Measurements from ENCODE around the gene CCSER1.
"Not testable (repeated sequence)": the region's sequence is repeated elsewhere in the genome, so short reads cannot be mapped to it uniquely, and the experiment has no call there.

Gene CCSER1

DNA sequence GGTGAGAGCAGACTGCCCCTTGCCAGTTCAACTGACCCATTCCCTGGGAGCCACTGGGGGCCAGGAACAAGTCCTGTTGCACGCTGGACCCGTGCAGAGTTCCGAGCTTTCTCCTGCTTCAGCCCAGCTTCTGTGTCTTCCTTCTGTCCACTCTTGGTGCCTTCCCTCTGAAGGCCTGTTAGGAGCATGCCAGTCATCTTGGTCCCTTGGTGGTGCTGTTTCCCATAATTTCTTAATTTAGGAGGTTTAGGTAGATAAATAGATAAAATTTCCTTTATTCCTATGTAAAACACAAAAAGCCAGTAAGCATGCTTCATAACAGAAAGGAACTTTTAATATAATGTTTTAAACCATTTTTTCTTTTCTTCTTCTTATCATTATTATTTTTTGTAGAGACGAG, 672.7 kb downstream of the CCSER1 start:
- TF ChIP-seq, protein P1, sequence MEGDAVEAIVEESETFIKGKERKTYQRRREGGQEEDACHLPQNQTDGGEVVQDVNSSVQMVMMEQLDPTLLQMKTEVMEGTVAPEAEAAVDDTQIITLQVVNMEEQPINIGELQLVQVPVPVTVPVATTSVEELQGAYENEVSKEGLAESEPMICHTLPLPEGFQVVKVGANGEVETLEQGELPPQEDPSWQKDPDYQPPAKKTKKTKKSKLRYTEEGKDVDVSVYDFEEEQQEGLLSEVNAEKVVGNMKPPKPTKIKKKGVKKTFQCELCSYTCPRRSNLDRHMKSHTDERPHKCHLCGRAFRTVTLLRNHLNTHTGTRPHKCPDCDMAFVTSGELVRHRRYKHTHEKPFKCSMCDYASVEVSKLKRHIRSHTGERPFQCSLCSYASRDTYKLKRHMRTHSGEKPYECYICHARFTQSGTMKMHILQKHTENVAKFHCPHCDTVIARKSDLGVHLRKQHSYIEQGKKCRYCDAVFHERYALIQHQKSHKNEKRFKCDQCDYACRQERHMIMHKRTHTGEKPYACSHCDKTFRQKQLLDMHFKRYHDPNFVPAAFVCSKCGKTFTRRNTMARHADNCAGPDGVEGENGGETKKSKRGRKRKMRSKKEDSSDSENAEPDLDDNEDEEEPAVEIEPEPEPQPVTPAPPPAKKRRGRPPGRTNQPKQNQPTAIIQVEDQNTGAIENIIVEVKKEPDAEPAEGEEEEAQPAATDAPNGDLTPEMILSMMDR (IDR thresholded peaks at IDR 0.05; ENCODE audit: borderline replicate concordance, insufficient read depth, low read depth, low read length), result no peak
- H3K4me3 ChIP-seq (ENCODE audit: low read depth, low read length), result no peak overlapping the region

DNA sequence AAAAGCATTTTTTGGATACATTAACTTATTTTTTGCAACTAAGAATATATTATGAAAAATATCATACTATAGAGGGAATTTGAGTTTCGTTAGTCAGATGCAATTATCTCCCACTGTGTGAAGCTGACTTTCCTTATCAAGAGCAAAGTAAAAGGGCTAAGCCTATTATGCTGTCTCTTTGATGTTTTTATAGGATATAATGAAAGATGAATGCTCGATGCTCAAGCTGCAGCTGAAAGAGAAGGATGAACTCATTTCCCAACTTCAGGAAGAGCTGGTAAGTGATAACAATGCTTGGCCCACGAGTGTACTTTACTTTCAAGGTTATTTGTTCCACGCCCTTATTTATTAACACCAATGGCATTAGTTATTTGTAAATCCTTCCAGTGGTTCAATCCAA, 688.4 kb downstream of the CCSER1 start:
- no peak overlapping the region for H3K4me3 ChIP-seq (ENCODE audit: low read depth, low read length)
- TF ChIP-seq, protein P1 (IDR thresholded peaks at IDR 0.05; ENCODE audit: borderline replicate concordance, insufficient read depth, low read depth, low read length), result no peak

DNA sequence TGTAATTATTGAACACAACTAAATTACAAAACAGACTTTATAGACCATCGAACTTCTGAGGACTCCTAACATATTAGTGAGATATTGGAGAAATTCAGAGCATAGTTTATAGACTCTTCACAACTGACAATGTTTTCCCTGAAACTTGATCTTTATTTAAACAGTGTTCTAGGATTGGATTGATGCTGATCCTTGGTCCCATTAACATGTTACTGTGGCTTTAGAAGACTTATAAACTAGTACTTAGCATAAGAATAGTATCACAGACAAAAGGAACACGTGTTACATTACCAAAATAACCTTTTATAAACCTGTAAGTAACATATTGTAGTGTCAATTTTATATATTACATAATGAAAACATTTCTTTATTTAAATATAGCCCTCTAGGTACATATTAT, 689.6 kb downstream of the CCSER1 start:
- TF ChIP-seq, protein P1 (IDR thresholded peaks at IDR 0.05; ENCODE audit: borderline replicate concordance, insufficient read depth, low read depth, low read length), result no peak
- no peak overlapping the region for H3K4me3 ChIP-seq (ENCODE audit: low read depth, low read length)

DNA sequence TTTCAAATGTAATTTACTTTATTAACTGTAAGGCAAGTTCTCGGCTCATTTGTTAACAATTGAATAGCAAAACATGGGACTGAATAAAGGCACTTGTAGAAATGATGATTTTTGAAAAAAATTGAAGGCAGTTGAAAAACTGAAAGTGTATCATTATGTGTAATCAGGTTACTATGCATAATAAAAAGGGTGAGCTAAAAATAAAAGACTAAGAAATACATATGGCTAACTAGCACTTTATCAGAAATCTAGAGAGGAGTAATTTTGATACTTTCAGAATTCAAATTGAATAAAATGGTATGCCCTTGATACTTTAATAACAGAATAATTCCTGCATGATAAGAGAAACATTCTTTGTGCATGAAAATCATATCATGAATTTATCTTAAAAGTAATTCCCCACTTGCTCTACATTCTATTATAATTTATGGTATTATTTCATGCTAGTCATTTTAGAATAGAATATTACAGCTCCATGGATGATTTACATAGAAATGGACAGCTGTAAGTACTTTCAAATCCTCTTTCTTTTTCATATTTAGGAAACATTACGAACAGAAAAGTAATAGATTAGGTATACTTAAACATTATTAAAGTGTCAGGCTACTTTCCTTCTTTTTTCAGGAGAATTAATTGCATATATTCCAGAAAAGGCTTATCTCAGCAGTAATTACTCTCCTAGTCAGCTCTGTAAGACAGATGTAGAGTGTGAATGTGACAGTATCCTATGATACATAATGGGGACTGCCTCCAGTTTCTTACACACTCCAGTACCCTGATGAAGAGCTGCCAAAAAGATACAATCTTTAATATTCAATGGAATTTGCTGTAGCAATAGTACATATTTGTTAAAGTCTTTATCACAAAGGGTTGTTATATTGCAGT, 697.3 kb downstream of the CCSER1 start:
- no peak overlapping the region for H3K4me3 ChIP-seq (ENCODE audit: low read depth, low read length)
- TF ChIP-seq, protein P1 (IDR thresholded peaks at IDR 0.05; ENCODE audit: borderline replicate concordance, insufficient read depth, low read depth, low read length), result no peak

DNA sequence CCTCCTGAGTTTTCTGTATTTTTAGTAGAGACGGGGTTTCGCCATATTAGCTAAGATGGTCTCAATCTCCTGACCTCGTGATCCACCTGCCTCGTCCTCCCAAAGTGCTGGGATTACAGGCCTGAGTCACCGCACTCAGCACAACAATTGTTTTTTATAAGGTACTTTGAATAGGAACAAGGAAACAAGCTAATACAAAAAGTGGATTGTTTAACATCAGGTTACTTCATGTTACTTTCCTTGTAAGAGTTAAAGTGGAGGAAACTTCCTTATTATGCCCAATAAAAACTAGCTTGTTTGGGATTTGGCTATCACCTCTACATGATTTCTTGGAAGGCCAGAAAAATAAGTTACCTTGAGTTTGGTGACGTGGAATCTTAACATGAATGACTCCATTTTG, 698.7 kb downstream of the CCSER1 start:
- H3K4me3 ChIP-seq (ENCODE audit: low read depth, low read length), result no peak overlapping the region
- TF ChIP-seq, protein P1 (IDR thresholded peaks at IDR 0.05; ENCODE audit: borderline replicate concordance, insufficient read depth, low read depth, low read length), result no peak

DNA sequence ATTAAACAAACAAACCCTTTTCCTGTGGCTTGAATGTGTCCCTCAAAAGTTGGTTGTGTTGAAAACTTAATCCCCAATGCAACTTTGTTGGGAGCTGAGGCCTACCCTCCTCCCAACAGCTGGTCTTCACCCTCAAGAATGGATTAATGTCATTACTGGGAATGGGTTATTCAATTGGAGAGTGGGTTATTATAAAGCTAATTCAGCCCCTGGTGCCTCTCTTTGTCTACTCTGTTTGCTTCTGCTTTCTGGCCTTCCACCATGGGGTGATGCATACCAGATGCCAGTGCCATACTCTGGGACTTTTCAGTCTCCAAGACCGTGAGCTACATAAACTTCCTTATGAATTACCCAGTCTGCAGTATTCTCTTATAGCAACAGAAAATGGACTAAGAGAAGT, 706.5 kb downstream of the CCSER1 start:
- TF ChIP-seq, protein P1 (IDR thresholded peaks at IDR 0.05; ENCODE audit: borderline replicate concordance, insufficient read depth, low read depth, low read length), result no peak
- no peak overlapping the region for H3K4me3 ChIP-seq (ENCODE audit: low read depth, low read length)

DNA sequence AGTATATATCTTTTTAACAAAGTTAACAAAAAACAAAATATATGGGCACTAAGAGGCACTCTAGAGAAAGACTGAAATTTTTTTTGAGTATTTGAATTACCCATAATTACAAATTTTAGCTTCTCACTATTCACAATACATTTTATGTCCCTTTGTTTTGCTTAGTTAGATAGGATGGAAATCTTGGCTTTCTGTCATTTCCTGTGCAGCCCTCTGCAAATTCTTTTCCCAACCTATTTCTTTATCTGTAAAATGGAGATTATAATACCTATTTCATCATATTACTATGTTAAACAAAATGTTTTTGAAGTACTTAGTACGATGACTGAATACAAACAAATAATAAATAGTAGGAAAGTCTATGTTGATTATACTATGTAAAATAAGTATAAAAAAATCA, 710.0 kb downstream of the CCSER1 start:
- H3K4me3 ChIP-seq (ENCODE audit: low read depth, low read length), result no peak overlapping the region
- TF ChIP-seq, protein P1 (IDR thresholded peaks at IDR 0.05; ENCODE audit: borderline replicate concordance, insufficient read depth, low read depth, low read length), result no peak

DNA sequence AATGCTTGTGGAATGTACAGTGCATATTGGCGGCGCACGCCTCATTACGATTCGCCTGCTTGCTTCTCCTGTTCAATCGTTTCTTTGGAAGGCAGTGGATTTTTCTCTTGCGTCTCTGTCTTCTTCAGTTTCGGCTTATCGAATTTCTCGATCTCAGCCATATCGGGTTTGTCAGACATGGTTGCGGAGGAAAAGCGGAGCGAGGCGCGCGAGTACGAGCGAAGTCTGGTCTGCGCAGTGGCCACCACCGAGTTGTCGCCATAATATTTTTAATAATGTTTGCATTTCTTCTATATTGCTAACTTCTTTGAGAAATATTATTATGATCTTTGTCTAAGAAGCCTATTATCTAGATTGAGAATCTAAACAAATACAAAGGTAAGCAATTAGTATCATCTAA, 711.7 kb downstream of the CCSER1 start:
- not testable (repeated sequence) for H3K4me3 ChIP-seq (ENCODE audit: low read depth, low read length)

Data from GM12875 (cell line).